Measurements from ENCODE around the gene GOSR2.

DNA sequence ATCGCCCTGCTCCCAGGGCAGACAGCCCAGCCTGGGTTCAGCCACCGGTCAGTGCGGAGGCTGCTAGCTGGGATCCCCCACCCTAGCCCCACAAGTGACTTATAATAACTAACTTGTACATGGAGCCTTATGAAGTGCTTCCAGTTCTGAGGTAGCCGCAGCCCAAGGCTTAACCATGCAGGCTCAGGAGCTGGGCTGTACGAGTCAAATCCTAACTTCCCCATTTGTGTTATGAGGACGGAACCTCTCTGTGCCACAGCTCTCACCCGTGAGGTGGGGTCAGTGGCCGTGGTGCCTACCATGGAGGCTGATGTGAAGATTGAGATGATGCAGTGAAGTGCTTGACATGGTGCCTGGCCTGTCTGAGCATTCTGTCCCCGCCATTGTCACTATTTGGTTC lies 27.8 kb upstream of the GOSR2 start:
- TF ChIP-seq, protein P1, sequence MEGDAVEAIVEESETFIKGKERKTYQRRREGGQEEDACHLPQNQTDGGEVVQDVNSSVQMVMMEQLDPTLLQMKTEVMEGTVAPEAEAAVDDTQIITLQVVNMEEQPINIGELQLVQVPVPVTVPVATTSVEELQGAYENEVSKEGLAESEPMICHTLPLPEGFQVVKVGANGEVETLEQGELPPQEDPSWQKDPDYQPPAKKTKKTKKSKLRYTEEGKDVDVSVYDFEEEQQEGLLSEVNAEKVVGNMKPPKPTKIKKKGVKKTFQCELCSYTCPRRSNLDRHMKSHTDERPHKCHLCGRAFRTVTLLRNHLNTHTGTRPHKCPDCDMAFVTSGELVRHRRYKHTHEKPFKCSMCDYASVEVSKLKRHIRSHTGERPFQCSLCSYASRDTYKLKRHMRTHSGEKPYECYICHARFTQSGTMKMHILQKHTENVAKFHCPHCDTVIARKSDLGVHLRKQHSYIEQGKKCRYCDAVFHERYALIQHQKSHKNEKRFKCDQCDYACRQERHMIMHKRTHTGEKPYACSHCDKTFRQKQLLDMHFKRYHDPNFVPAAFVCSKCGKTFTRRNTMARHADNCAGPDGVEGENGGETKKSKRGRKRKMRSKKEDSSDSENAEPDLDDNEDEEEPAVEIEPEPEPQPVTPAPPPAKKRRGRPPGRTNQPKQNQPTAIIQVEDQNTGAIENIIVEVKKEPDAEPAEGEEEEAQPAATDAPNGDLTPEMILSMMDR (conservative IDR thresholded peaks at IDR 0.05 in 1 of 2, IDR thresholded peaks at IDR 0.05 in 1 of 2; ENCODE audit: low read depth in 1 of 2, low read length in 2 of 2), result no peak
- TF ChIP-seq EZH2 (IDR thresholded peaks at IDR 0.05; ENCODE audit: low read length, missing control alignments), result no peak

Measured in fibroblast of lung (primary cell).